Aorta (tissue), 5 donors: ENCODE data around the gene KIF26B. TPM values are rescaled to one million over a fixed set of nuclear protein-coding genes. Genes with fewer than 3 reads are reported as not detected.
A peak's percentile ranks its signal among the peaks of the same experiment; 100 is the strongest.

Experiments used
- ATAC-seq: fragments of 200-7000 bp; cut with Tn5 transposase; one replicate; pipeline ENCODE4 v1.9.1; 2022; ENCODE audit warnings: moderate library complexity; ENCODE audit not compliant: low FRiP score
- DNase-seq, 2 donors: peaks; one replicate each; pipeline ENCODE4 v3.0.0-alpha.2; 2020
- H3K27ac ChIP-seq, 2 donors: one replicate each; pipeline ENCODE4 v1.5.1; 2013; ENCODE audit warnings: low read length in 2 of 2, mild to moderate bottlenecking in 2 of 2, moderate library complexity in 2 of 2, control low read depth in 1 of 2, inconsistent platforms in 1 of 2, low read depth in 1 of 2
- H3K27me3 ChIP-seq, 2 donors: one replicate each; pipeline ENCODE4 v1.6.1; 2013; ENCODE audit warnings: control low read depth in 1 of 2, low read length in 1 of 2, mild to moderate bottlenecking in 1 of 2, moderate library complexity in 1 of 2; ENCODE audit not compliant: insufficient read depth in 2 of 2, control insufficient read depth in 1 of 2
- H3K36me3 ChIP-seq, 2 donors: one replicate each; pipeline ENCODE4 v1.6.1; 2013; ENCODE audit warnings: control low read depth in 1 of 2, low read length in 1 of 2, mild to moderate bottlenecking in 1 of 2; ENCODE audit not compliant: insufficient read depth in 2 of 2, control insufficient read depth in 1 of 2
- H3K4me1 ChIP-seq, 2 donors: one replicate each; pipeline ENCODE4 v1.6.1; 2013; ENCODE audit warnings: low read length in 2 of 2, control low read depth in 1 of 2, mild to moderate bottlenecking in 1 of 2, moderate library complexity in 1 of 2; ENCODE audit not compliant: insufficient read depth in 2 of 2, control insufficient read depth in 1 of 2
- H3K4me3 ChIP-seq, 2 donors: one replicate each; pipeline ENCODE4 v1.5.1; 2013; ENCODE audit warnings: low read length in 2 of 2, control low read depth in 1 of 2, mild to moderate bottlenecking in 1 of 2
- H3K9me3 ChIP-seq: one replicate; pipeline ENCODE4 v1.6.1; 2013; ENCODE audit warnings: mild to moderate bottlenecking, low read length; ENCODE audit not compliant: control insufficient read depth
- WGBS, 2 donors: extraction: QIAGEN DNeasy Blood & Tissue Kit; methylation state at CpG; one replicate each; pipeline ENCODE4 v1.1.7; 2013; 5-methylcytosine and 5-hydroxymethylcytosine counted together
- intact Hi-C, 2 donors: fragments of 100-400 bp; cut with DNase I; formaldehyde crosslinking; loops; one replicate each; pipeline versions ENCODE4 v1.14.2 to v1.15.0; 2022
- polyA plus RNA-seq, 2 donors: library from polyadenylated mRNA; stranded (reverse); fragments of 200-250 nt; gene quantifications; one replicate each; pipeline ENCODE4 v1.2.3, GENCODE V29; 2013
- total RNA-seq, 2 donors: library from RNA; stranded (reverse); fragmentation: NEBNext Ultra II Directional; extraction: Animal tissue kit (Norgen Biotek cat#: 25700); gene quantifications; one replicate each; pipeline ENCODE4 v1.2.1, GENCODE V29; 2021
- donor health status: healthy with polysubstance abuse.
- donor health status: Bipolar disorder and iron deficiency.
- donor health status: DM: no; HTN: no; CAD: no.
- donor health status: DM: no; HTN: no; CAD: no.
- donor health status: DM: yes; HTN: yes; CAD: no.

The KIF26B gene
- total and polyA plus RNA-seq, 4 donors = under 0.01 to 0.58 (median 0.30) TPM

DNA sequence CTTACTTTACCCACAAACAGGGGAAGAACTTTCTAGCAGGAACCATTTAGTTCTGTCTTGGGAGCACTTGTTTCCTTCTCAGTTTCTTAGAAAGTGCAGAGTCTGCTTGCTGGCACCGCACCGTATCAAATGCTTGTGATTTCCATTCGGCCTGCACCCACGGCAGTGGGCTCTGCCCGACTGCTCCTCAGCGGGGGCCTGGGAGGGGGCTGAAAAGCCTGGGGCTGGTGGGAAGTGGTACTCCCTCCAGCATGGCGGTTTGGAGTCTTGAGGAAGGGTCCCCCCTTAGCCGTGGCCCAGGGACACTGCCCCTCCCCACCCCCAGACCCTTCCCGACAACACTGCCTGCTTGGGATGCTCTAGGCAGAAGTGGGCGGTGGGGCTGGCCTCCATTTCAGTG lies 57.0 kb downstream of the KIF26B start:
- Histone ChIP-seq H3K4me3 (no peak overlapping the region), H3K4me1 (no peaks in the 10 kb centered on the region), H3K9me3 (peaks cover 8% of the 10 kb centered on the region), H3K36me3 (no peaks in the 10 kb centered on the region), H3K27ac (no peak overlapping the region), H3K27me3 (no peaks in the 10 kb centered on the region)
- intact Hi-C loops = no loop called here
- no peak for DNase-seq
- no peak for ATAC-seq
- WGBS, 2 donors = 89 to 90% methylated on average over 10 of the region's 10 CpGs

DNA sequence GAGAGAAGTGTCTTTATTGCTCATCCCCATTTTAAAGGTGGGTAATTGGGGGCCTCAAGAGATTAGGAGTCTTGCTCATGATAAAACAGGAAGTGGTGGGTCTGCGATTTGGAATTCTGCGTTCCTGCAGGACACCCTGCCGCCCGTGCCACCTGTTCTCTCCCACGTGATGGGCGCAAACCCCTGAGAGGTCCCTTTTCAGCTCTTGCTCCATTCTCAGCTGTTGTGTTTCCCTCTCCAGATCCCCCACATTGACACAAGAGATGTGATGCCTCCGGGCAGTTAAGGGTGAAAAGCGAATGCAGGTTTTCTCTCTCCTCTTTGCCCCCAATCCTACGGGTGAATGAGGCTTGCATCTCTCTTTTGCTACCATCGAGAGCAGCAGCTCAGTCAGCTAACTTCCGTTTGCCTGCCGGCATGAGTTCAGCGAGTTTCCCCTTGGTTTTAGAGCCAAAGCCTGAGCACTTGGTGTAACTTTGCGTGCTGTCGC lies 57.5 kb downstream of the KIF26B start:
- no peaks in the 10 kb centered on the region for H3K36me3 ChIP-seq
- no peak for ATAC-seq
- H3K4me3 ChIP-seq = no peak overlapping the region
- H3K9me3 ChIP-seq = peaks cover 5% of the 10 kb centered on the region
- no peaks in the 10 kb centered on the region for H3K27me3 ChIP-seq
- DNase-seq = no peak
- WGBS, 2 donors = 85 to 88% methylated on average over 15 of the region's 15 CpGs
- no peaks in the 10 kb centered on the region for H3K4me1 ChIP-seq
- no peak overlapping the region for H3K27ac ChIP-seq
- intact Hi-C loops = no loop called here

DNA sequence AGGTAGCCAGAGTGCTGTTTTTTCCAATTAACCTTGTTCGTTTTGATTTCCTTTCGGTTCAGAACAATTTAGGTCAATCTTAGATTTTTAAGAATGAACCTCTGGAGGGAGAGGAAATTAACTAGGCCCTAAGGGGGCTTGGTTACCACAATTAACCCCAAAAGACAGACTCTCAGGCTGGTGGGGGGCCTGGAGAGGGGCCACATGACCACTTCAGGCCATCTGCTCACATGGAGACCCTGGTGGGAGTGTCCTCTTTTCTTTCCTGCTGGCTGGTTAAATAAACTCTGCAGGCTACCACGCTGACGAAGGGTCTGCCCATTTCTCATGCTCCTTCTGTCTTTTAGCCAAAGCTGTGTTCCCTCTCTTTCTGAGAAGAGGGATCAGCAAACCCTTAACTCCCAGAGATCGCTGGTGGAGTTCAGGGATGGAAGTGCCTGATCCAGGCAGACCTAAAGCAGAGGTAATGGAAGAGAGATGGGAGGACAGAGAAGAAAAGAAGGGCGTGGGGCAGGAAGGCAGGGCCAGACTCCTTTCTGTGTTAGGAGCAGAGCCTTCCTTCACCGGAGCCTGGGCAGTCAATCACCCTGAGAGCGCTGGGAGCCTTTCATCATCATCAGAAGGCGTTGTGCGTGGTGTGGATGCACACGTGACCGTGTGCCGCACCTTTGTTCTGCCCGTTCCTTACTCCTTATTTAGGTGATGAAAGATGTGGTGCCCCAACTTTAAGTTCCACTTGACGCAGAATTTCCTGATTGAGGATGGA lies 58.5 kb downstream of the KIF26B start:
- H3K27ac ChIP-seq = no peak overlapping the region
- DNase-seq (peak in 1 of 2 donors; percentile 9), ATAC-seq (no peak)
- no peaks in the 10 kb centered on the region for H3K36me3 ChIP-seq
- WGBS, 2 donors = 44 to 59% methylated on average over 15 of the region's 15 CpGs
- intact Hi-C loops = no loop called here
- H3K4me3 ChIP-seq = no peak overlapping the region
- peaks cover 5% of the 10 kb centered on the region for H3K9me3 ChIP-seq
- no peaks in the 10 kb centered on the region for H3K4me1 ChIP-seq
- no peaks in the 10 kb centered on the region for H3K27me3 ChIP-seq

DNA sequence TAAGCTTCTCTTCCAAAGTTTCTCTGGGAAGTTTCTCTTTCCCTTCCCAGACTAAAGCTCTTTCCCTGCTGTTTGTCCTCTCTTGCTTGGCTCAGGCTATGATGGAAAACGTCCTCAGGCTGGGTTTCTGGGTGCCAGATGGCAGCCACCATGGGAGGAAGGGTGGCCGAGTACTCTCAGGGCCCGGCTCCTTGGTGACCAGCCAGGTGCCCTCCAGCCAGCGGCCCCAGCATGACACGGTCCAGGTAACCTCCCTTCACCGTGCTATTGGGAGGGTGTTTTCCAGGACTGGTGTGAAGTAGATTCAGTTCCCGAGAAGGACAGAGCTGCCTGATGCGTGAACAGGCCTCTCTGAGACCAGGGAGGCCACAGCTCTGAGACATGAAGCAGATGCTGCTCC lies 60.3 kb downstream of the KIF26B start:
- Histone ChIP-seq H3K9me3 (peaks cover 1% of the 10 kb centered on the region), H3K4me3 (no peak overlapping the region), H3K27me3 (no peaks in the 10 kb centered on the region), H3K4me1 (no peaks in the 10 kb centered on the region), H3K36me3 (no peaks in the 10 kb centered on the region), H3K27ac (no peak overlapping the region)
- 58 to 63% methylated on average over 8 of the region's 8 CpGs for WGBS, 2 donors
- DNase-seq (no peak), ATAC-seq (no peak)
- intact Hi-C loops = no loop called here

DNA sequence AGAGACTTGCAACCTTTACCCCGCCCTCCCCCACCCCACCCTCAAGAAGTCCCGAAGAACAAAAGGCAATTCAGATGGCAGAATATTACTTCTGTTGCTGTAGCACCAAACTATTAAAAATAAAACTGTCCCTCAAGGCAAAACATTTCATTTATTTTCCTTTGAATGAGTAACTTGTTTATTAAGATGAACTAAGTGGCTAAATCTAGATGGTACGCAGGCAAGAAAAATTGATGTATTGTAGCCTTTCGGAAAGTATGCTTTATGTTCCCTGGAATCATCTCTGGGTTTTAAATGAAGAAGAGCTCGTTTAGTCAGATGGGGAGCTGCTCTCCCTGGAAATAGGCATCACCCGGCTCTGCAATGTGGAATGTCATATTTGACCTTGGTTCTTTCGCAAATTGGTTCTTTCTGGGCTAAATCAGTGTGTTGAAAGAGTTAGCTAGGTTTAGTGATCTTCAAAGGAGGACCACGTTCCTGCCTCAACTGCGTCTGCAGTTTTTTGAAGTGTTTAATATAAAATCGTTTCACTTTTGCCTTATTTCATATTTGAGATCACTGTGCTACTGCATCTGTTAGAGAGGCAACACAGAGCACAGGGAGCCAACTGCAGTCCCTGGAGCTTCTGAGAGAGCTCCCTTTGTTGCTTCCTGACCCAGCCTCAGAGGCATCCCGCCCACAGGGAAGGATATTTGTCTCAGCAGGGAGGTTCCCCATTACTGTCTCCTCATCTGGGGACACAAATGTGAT lies 61.8 kb downstream of the KIF26B start:
- no peaks in the 10 kb centered on the region for H3K27me3 ChIP-seq
- ATAC-seq = no peak
- intact Hi-C loops = no loop called here
- no peak overlapping the region for H3K4me3 ChIP-seq
- no peaks in the 10 kb centered on the region for H3K4me1 ChIP-seq
- 47 to 61% methylated on average over 11 of the region's 11 CpGs for WGBS, 2 donors
- H3K27ac ChIP-seq = no peak overlapping the region
- H3K9me3 ChIP-seq = no peaks in the 10 kb centered on the region
- no peaks in the 10 kb centered on the region for H3K36me3 ChIP-seq
- DNase-seq = no peak

DNA sequence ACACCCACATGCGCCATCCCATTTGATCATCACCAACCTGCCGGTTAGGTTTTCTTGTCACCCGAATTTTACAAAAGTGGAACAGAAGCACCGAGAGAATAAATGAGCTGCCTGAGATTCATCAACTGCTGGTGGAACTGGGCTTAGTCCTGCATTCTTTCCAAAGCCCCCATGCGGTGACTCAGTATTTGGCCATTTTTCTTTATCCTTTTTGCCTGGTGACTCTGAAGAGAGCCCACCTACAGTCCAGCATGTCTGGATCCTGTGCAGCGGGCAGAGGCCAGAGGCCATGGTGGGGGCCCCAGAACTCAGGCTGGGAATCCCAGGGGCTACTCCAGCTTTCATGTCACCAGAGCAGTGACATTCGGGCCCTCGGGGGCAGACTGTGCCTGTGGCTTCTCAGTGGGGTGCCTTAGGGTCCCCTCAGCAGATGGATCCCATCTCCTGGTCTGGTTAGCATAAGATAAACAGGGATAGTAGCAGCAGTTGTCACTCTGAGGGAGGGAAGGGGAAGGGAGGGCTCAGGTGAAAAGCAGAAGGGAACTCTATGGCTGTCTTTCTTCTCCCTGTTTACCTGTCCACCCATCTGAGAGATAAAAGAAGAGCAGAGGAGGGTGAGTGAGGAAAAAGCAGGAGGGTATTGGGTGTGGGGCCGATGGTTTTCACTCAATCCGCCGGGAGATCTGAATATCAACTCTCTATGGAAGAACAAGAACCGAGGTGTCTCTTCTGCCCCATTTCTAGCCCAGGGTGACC lies 63.2 kb downstream of the KIF26B start:
- Histone ChIP-seq H3K9me3 (no peaks in the 10 kb centered on the region), H3K4me1 (no peaks in the 10 kb centered on the region), H3K27ac (no peak overlapping the region), H3K4me3 (no peak overlapping the region), H3K27me3 (no peaks in the 10 kb centered on the region), H3K36me3 (no peaks in the 10 kb centered on the region)
- intact Hi-C loops = no loop called here
- 80 to 81% methylated on average over 12 of the region's 12 CpGs for WGBS, 2 donors
- ATAC-seq = no peak
- no peak for DNase-seq

DNA sequence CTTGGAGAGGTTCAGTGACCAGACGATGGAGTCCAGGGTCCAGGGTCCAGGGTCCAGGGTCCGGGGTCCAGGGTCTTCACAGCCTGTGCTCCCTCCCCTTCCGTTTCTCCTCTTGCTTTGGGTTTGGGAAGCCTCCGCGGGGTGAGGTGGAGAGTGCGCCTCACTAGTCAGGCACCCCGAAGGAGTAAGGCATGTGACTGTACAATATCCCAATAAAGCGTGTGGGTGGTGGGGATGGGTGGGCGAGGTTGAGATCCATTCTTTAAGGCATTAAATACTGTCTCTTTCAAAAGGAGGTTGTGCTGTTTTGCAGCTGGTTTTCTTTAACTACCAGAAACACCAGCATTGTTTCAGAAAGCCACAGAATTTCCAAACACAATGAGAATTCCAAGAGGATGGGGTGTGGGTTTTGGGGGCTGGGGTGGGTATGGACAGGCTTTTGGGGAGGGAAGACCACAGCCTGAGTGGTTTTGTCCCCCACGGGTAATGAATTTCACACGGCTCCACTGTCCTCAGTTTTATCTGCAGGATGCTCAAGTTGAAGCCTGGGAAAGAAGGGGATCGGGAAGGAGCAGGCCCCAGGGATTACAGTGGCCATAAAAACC lies 65.7 kb downstream of the KIF26B start:
- H3K36me3 ChIP-seq = no peaks in the 10 kb centered on the region
- no peak for ATAC-seq
- peak in 1 of 2 donors; percentile 12 for DNase-seq
- no peaks in the 10 kb centered on the region for H3K27me3 ChIP-seq
- H3K4me1 ChIP-seq = no peaks in the 10 kb centered on the region
- intact Hi-C loops = no loop called here
- no peaks in the 10 kb centered on the region for H3K9me3 ChIP-seq
- WGBS, 2 donors = 53 to 66% methylated on average over 12 of the region's 12 CpGs
- no peak overlapping the region for H3K27ac ChIP-seq
- no peak overlapping the region for H3K4me3 ChIP-seq

DNA sequence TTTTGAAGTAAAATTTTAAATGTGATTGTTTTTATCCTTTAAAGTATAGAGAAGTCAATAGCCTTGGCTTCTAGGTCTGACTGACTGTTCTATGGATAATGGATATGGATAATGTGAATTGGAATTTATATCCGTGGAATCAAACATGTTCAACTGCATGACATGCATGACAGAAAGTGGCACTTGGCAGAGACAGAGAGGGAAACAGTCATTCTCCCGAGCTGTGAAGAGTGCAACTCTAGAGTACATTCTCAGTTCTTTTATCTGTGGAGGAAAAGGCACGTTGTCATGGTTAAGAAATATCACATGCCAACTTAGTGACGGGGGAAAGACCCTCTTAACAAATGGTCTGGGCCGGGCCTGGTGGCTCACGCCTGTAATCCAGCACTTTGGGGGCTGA lies 67.0 kb downstream of the KIF26B start:
- DNase-seq (peak in 1 of 2 donors; percentile 26), ATAC-seq (no peak)
- H3K9me3 ChIP-seq = peaks cover 3% of the 10 kb centered on the region
- no peaks in the 10 kb centered on the region for H3K36me3 ChIP-seq
- H3K27ac ChIP-seq = no peak overlapping the region
- intact Hi-C loops = no loop called here
- no peaks in the 10 kb centered on the region for H3K27me3 ChIP-seq
- 62 to 67% methylated on average over 6 of the region's 6 CpGs for WGBS, 2 donors
- no peaks in the 10 kb centered on the region for H3K4me1 ChIP-seq
- H3K4me3 ChIP-seq = no peak overlapping the region
